ENCODE results near the gene BAG2.

- TF ChIP-seq EZH2phosphoT487 (conservative IDR thresholded peaks at IDR 0.05; ENCODE audit: low read length) (no peak), CTCF (IDR thresholded peaks at IDR 0.05; ENCODE audit: insufficient read depth, low read length, poor library complexity, severe bottlenecking) (no peak)
These were observed 35.0 kb downstream of the BAG2 start for GRCh38 chr6:57207141-57207540.
